HG03025 (cell line): Measurements from ENCODE around the gene BRCA2.
A peak's percentile ranks its signal among the peaks of the same experiment; 100 is the strongest.
"Not testable (repeated sequence)": the region's sequence is repeated elsewhere in the genome, so short reads cannot be mapped to it uniquely, and the experiment has no call there.

Experiments
- ATAC-seq: cut with Tn5 transposase; IDR thresholded peaks from one replicate; pipeline ENCODE4 v1.9.1; 2021; ENCODE audit warnings: mild to moderate bottlenecking, moderate library complexity; ENCODE audit not compliant: unreplicated experiment, low FRiP score

The BRCA2 gene

DNA sequence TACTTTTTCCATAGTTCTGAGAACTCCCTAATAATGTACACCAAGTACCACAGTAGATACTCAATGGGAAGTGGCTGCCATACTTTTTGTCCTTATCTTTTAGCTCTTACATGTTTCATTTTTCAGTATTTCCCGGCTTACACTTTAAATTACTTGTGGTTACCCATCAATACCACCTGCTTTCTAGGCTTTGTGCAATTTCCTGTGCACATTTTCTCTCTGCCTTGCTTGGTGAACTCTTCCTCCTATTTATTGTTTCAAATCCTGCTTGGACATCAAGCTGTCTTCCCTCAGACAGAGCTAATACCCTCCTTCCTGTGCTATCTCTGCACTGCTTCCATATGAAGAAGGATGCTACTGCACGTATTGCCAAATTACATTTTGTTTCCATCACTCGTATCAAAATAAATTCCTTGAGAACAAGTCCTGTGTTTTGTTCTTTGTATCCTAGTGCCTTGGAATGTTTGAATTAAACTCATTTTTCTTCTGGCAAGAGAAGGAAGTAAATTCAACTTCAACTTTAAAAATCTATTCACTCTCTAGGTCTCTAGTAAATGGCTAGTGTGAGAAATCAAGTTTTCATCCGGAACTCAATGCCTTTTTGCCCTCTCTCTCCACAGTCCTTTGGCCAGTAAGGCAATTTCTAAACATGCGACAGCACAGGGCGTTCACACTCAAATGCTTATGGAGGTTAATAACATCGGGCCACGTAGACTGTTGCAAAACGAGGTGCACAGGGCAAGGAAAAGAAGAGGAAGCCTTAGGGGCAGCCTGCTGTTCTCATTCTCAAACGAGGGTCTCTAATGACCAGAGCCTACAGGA is 5.8 kb upstream of the BRCA2 start:
- no peak for ATAC-seq

DNA sequence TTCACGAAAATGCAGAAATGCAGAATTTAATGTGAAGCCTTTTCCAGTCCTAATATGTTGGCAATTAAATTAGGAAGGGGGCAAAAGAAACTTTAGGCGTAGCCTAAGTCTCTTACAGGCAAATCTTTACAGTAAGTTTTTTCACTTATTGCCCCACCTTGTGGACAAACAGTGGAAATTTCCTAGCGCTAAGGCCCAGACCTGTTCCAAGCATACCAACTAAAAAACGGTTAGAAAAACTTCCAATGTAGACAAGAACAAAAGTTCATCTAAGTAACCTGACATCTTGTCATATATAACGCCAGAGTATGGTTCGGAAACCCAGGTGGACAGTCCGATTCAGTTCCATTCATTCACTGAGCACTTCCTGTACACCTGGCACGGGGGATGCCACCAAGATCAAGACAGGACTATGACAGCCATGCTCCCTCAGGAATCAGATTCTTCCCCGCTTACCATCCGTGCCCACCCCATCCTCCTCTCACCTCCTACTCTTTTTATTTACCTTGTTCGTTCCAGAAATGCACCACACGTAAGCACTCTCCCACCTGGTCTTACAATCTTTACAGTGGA is 5.1 kb upstream of the BRCA2 start:
- no peak for ATAC-seq

DNA sequence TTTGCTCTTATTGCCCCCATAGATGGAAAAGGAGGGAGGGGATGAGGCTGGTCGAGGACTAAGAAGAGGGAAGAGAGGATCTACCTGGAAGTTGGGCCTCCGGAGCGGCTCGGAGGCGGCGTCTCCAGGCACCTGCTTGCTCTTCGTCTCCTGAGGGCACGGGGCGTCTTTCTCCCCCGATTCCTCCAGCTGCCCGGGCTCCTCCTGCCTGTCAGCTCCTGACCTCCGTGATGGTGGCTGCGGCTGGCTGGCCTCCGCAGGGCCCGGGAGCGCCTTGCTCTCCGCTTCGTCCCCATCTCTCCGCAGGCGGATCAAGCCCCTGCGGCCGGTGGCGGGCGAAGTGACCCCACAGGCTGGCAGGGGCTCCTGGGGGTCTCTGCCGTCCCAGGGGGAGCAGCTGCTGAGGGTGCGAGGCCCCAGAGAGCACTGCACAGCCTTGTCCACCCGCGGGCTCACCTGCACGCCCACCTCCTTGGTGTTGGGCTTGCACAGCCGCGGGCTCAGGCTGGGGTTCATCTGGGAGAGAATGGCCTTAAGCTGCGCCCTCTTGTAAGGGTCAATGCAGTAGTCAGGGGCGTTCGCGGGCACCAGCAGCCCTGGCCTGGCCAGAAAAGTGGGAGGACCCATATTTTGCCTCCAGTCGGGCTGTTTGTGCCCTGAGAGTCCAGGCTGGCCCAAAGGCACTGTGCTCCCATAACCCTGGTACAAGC is 4.0 kb upstream of the BRCA2 start:
- ATAC-seq: no peak

DNA sequence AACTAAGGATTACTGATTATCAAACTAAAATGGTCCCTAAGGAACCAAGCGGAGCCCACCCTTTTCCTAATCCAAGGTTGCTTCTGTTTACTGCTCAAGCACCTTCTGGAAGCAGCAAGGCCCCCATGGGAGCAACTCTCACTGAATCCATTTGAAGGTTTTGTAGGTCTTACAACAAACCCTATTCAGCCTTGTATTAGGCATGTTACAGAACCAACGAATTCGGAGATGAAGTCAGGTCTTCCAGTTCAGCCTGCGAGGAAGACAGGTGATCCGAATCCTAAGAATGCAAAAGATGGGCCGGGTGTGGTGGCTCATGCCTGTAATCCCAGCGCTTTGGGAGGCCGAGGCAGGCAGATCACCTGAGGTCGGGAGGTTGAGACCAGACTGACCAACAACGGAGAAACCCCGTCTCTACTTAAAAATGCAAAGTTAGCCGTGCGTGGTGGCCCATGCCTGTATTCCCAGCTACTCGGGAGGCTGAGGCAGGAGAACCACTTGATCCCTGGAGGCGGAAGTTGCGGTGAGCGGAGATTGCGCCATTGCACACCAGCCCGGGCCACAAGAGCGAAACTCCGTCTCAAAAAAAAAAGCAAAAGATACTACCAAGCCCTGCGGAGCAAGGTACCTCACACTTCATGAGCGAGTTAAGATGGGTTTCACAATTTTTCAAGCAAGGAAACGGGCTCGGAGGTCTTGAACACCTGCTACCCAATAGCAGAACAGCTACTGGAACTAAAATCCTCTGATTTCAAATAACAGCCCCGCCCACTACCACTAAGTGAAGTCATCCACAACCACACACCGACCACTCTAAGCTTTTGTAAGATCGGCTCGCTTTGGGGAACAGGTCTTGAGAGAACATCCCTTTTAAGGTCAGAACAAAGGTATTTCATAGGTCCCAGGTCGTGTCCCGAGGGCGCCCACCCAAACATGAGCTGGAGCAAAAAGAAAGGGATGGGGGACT is 754 bp upstream of the BRCA2 start:
- ATAC-seq: peak; percentile 18

DNA sequence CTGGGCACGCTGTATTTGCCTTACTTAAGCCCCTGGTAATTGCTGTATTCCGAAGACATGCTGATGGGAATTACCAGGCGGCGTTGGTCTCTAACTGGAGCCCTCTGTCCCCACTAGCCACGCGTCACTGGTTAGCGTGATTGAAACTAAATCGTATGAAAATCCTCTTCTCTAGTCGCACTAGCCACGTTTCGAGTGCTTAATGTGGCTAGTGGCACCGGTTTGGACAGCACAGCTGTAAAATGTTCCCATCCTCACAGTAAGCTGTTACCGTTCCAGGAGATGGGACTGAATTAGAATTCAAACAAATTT is 676 bp downstream of the BRCA2 start:
- ATAC-seq: peak; percentile 65

DNA sequence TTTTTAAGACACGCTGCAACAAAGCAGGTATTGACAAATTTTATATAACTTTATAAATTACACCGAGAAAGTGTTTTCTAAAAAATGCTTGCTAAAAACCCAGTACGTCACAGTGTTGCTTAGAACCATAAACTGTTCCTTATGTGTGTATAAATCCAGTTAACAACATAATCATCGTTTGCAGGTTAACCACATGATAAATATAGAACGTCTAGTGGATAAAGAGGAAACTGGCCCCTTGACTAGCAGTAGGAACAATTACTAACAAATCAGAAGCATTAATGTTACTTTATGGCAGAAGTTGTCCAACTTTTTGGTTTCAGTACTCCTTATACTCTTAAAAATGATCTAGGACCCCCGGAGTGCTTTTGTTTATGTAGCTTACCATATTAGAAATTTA is 1.2 kb downstream of the BRCA2 start:
- ATAC-seq: no peak

DNA sequence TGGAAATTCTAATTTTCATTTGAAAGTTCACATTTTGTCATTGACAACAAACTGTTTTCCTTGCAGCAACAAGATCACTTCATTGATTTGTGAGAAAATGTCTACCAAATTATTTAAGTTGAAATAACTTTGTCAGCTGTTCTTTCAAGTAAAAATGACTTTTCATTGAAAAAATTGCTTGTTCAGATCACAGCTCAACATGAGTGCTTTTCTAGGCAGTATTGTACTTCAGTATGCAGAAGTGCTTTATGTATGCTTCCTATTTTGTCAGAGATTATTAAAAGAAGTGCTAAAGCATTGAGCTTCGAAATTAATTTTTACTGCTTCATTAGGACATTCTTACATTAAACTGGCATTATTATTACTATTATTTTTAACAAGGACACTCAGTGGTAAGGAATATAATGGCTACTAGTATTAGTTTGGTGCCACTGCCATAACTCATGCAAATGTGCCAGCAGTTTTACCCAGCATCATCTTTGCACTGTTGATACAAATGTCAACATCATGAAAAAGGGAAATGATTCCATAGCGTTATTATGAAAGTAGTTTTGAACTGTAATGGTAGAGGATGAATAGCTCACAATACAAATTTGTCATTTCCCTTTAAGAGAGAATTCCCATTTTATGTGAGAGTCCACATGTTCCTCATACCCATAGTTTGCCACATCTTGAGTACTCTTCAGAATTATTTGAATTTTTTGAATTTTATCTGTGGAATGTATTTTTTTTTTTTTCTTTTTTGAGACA is 2.6 kb downstream of the BRCA2 start:
- no peak for ATAC-seq

DNA sequence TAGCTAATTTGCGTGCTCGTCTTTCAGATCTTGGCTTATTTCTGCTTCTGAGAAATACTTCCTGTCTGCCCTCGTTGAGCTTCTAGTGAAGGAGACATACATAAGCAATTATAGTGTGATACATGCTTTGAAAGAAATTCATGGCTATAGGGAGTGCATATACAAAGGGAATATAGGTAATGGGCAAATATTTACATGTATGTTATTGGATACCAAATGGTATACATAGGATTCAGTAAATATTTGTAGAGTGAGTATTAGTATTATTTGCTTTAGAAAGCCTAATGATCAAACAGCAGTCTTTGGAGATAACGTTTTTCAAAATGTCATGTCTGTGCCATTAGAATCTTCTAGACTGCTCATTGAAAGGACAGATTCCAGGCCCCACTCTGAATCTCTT is 5.2 kb downstream of the BRCA2 start:
- no peak for ATAC-seq

DNA sequence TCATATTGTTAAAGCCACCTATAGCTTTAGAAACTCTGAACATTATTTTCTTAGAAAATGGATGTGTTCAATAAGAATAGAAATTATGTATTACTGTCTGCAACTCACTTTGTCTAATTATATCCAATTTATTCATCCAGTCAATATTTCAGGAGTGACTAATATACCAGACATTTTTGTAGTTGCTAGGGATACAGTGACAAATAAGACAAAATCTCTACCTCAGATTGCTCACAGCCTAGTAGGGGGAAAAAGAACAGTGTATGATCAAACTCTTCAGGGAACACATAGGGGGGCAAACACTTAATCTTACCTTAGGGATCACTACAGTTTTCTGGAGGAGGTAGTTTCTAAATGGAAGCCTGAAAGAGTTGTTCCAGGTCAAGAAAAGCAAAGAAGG is 8.6 kb downstream of the BRCA2 start:
- no peak for ATAC-seq

DNA sequence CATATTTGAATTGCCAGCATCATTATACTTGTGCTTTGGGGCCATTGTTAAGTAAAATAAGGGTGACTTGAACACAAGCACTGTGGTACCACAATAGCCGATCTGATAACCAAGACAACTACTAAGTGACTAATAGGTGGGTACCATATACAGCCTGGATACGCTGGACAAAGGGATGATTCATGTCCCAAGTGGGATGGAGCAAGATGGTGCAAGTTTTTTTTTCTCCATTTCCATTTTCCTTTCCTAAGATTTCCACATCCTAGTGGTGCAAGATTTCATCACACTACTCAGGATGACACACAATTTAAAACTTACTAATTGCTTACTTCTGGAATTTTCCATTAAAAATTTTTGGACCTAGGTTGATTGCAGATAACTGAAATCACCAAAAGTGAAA is 15.1 kb downstream of the BRCA2 start:
- ATAC-seq: no peak

DNA sequence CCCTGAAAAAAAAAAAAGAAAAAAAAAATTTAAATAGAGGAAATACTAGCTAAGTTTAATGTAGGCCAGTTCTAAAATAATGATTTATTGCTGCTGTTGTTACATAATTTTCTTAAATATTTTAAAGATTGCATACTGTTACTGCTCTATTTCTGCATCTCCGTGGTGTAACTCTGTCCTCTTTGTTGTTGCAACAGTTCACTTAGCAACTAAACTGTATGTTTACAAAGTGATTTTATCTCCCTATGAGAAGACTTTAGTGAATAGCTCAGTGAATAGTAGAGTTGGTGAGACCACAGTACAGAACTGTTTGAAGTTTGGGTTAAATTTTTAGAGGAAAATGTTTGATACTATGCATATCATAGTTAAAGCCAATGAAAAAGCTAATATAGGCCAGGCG is 19.4 kb downstream of the BRCA2 start:
- ATAC-seq: no peak

DNA sequence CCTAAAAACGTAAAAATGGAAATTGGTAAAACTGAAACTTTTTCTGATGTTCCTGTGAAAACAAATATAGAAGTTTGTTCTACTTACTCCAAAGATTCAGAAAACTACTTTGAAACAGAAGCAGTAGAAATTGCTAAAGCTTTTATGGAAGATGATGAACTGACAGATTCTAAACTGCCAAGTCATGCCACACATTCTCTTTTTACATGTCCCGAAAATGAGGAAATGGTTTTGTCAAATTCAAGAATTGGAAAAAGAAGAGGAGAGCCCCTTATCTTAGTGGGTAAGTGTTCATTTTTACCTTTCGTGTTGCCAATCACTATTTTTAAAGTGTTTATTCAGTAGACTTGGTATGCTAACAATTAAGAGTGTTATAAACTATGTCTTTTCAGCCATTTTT is 25.6 kb downstream of the BRCA2 start:
- ATAC-seq: no peak

DNA sequence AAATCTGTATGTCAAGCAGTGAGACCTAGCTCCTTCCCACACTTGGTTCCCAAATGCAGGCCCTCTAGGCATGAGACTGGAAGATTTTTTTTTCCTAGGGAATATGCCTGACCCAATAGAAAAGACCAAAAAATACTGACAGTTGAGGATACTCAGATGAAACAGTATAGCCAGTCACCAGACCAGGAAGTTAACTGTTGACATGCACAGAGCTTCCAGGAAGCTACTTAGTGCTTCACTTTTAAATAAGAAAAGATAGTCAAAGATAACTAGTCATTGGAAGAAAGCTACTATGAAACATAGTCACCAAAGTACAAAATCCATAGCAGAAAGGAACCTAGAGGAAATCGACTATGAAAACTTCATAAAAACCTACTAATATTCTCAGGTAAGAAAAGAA is 32.3 kb downstream of the BRCA2 start:
- no peak for ATAC-seq

DNA sequence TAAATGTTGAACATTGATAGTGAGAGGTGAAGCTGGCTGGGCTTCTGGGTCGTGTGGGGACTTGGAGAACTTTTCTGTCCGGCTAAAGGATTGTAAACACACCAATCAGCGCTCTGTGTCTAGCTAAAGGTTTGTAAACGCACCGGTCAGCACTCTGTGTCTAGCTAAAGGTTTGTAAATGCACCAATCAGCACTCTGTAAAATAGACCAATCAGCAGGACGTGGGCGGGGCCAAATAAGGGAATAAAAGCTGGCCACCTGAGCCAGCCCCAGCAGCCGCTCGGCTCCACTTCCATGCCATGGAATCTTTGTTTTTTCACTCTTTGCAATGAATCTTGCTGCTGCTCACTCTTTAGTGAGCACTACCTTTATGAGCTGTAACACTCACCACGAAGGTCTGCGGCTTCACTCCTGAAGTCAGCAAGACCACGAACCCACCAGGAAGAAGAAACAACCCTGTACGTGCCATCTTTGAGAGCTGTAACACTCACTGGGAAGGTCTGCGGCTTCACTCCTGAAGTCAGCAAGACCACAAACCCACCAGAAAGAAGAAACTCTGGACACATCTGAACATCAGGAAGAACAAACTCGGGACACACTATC is 35.6 kb downstream of the BRCA2 start:
- ATAC-seq: not testable (repeated sequence)

DNA sequence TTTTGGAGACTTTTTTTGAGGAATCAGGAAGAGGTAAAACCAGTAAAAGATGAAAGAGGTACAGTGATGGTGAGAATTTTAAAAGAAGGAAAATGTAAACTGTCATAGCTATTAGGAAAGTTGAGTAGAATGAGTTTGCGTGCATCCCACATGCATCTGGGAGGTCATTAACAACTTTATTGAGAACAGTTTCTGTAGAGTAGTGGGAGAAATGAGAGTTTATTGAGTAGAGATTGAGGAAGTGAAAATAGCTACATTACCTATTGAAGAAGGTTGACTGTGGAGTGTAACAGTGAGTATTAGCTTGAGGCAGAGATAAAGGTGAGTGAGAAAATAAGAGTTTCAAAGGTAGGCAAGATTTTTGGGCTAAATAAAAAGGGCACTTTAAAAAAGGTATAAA is 38.7 kb downstream of the BRCA2 start:
- ATAC-seq: no peak

DNA sequence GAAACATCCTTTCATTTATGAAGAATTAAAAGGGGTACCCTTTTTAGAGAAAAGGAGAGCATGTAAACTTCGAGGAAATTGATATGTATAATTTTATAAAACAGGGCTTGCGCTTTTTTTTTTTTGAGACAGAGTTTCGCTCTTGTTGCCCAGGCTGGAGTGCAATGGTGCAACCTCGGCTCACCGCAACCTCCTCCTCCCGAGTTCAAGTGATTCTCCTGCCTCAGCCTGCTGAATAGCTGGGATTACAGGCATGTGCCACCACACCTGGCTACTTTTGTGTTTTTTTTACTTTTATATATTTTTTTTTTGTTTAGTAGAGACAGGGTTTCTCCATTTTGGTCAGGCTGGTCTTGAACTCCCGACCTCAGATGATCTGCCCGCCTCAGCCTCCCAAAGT is 40.6 kb downstream of the BRCA2 start:
- ATAC-seq: not testable (repeated sequence)

DNA sequence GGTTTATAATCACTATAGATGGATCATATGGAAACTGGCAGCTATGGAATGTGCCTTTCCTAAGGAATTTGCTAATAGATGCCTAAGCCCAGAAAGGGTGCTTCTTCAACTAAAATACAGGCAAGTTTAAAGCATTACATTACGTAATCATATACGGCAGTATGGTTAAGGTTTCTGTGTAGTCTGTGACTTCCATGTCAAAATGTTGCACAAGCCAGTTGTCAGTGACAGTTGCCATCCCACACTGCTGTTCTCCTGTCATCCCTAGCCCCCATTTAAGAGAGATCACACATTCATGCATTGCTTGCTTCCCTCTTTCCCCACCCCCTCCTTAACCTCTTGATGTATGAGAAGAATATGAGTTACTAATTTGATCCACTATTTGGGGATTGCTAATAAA is 47.3 kb downstream of the BRCA2 start:
- no peak for ATAC-seq

DNA sequence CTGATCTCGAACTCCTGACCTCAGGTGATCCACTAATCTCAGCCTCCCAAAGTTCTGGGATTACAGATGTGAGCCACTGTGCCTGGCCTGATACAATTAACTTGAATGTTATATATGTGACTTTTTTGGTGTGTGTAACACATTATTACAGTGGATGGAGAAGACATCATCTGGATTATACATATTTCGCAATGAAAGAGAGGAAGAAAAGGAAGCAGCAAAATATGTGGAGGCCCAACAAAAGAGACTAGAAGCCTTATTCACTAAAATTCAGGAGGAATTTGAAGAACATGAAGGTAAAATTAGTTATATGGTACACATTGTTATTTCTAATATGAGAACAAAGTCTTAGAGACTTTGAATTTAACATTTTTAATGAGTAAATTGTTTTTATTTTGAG is 55.5 kb downstream of the BRCA2 start:
- ATAC-seq: no peak

DNA sequence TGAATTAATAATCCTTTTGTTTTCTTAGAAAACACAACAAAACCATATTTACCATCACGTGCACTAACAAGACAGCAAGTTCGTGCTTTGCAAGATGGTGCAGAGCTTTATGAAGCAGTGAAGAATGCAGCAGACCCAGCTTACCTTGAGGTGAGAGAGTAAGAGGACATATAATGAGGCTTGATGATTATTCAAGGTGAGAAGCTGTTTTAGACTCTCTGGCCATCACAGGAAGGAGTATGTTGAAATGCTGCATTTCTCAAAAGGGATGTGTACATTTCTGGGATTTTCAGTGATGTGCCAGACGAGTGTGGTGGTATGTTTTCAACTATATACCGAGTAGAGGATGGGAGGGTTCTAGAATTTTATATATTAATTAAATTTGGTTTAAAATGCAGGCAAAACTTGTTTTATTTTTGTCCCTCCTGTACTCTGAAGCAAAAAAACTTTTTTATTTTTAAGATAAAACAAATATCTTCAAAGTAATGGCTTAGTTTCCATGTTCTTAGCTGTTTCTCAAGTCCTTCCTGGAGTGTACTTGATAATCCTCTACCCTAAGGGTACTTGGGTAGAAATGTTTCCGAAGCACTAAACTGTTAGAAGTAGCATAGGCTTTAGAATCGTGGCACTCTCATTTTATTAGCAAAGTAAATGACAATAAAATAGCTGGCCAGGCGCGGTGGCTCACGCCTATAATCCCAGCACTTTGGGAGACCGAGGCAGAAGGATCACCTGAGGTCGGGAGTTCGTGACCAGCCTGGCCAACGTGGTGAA is 61.5 kb downstream of the BRCA2 start:
- ATAC-seq: no peak
